Activated CD8-positive, alpha-beta memory T cell treated with anti-CD3 and anti-CD28 coated beads, Interleukin-2, amount 50 U/mL, for 24 hours (primary cell): ENCODE measurements around the gene MEOX2.

Experiments used
- DNase-seq: peaks from one replicate; pipeline ENCODE4 v3.0.0-alpha.2; 2020; ENCODE audit errors: extremely low read depth

Gene MEOX2

DNA sequence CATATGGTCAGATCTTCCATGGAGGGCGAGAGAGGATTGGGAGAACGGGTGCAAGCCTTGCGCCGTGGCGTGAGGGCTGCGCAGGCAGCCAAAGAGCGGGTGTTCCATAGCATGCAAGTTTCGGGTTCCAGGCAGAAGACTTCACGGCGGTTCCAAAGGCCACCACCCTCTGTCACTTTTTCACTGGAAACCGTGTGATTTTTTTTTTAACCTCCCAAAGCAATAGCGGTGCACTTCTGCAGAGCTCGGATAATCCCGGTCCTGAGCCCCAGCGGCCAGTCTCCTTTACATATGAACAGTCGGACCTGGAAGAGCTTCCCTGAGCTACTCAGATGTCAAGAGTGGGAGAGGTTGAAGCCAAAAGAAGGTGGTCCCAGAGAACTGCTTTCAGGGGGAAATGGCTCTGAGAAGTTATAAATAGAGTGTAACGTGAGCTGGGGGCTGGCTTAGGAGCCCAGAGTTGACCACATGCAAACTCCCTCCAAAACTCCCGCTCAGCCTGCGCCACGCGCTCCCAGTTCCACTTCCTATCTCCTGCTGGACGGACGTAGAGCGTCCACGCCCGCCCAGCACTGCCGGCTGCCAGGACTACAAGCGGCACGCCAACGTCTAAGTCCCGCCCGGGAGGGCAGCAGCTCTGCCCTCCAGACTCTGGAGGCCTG is at the start of gene MEOX2:
Gene MEOX2 (minus strand): TSS at position 389 of the 662 bp plus-strand sequence. CDS start 281 bp downstream, at position 108.
- no peak for DNase-seq

- no peak for DNase-seq
Measured at GRCh38 chr7:15729746-15730145, 43.3 kb upstream of the MEOX2 start.

- no peak for DNase-seq
Measured at GRCh38 chr7:15725051-15725450, 38.6 kb upstream of the MEOX2 start.

DNA sequence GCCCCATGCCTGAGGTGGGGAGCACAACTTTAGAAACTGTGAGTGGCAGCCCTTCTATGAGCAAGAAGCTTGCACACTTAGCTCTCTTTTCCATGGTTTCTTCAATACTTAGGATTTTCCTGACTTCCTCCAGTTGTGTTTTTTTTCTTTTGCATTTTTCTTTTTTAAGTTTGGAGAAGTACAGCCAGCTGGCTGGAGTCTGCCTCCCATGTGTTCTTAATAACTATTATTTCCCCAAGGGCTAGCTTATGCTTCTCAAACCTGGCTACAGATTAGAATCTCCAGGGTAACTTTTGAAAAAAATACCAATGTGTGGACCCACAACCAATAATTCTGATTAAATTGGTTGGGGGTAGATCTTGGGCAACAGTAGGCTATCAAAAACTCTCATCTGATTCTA is 37.4 kb upstream of the MEOX2 start:
- no peak for DNase-seq

- DNase-seq: no peak
Measured at GRCh38 chr7:15720849-15721471, 34.5 kb upstream of the MEOX2 start.

DNA sequence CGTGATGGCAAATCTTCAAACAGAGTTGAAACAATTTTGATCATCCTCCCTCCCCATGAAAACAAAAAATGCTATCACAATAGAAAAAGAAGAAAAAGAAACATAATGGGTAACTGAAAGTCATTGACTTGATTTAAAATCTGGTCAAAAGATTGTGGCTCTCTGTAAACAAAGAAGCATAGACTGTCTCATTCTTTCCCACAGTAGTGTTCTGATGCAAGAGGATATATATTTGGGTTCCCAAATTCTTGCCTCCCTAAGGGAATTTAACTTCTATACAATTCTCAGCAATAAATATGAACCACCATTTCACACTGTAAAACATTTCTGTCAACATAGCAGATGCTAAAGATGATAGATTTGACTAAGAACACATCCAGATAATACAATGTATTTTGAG is 32.8 kb upstream of the MEOX2 start:
- no peak for DNase-seq

GRCh38 chr7:15715435-15715834 is 29.0 kb upstream of the MEOX2 start:
- DNase-seq: no peak

GRCh38 chr7:15709978-15710377 is 23.5 kb upstream of the MEOX2 start:
- DNase-seq: no peak

GRCh38 chr7:15707570-15707969 is 21.1 kb upstream of the MEOX2 start:
- DNase-seq: no peak

DNA sequence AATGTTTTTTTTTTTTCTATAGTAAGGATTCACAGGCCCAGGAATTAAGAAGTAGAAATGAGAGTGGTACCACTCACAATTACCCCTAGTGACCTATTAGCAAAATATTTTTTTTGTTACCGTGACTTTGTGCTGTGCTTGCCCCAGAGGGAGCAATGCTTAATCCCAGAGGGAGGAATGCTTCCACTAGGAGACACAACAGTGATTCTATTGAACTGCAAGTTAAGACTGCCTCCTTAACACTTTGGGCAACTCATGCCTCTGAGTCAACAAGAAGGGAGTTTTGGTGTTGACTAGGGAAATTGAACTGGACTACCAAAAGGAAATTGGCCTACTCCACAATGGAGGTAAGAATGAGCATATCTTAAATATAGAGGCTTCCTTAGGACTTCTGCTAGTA is 17.2 kb upstream of the MEOX2 start:
- no peak for DNase-seq

DNA sequence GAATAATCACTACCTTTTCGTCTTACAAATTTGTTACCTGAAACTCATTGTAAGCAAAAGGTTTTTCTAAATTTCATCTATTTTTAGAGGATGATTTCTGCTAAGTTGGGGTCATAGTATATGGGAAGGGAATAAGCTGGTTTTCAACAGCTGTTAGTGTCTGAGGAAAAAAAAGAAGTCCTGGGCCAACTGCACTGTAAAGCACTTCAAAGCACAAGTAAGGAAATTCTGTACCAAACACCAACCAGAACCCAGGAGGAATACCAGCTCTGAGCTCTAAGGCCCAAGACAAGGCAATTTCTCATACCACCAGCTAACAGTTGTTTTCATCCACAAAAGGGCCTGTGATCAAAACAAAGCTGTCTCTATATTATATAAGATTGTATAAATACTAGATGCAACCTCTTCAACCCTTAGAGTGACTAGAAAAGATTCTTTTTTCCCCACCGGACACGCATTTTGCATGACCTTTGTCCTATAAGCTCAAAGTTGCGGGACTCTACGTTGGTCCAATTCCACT is 6.1 kb upstream of the MEOX2 start:
- no peak for DNase-seq

DNA sequence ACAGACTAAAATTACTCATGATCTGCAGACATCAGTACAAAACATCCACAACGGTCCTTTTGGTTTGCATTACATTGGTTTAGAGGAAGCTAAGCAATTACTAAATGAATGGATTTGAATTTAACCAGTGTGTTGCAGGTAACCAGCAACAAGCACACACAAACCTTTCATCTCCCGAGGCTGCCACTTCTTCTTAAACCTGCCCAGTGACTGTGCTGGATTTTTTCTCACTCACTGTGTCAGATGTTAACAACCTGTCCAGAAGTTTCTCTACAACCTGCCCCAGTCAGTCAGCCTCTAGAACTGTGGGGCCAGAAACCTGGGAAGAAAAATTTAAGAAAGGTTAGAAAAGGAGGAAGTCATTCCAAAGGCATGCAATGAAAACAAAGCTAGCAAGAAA is 2.4 kb upstream of the MEOX2 start:
- no peak for DNase-seq

GRCh38 chr7:15688279-15688626 is 1.8 kb upstream of the MEOX2 start:
- DNase-seq: no peak

DNA sequence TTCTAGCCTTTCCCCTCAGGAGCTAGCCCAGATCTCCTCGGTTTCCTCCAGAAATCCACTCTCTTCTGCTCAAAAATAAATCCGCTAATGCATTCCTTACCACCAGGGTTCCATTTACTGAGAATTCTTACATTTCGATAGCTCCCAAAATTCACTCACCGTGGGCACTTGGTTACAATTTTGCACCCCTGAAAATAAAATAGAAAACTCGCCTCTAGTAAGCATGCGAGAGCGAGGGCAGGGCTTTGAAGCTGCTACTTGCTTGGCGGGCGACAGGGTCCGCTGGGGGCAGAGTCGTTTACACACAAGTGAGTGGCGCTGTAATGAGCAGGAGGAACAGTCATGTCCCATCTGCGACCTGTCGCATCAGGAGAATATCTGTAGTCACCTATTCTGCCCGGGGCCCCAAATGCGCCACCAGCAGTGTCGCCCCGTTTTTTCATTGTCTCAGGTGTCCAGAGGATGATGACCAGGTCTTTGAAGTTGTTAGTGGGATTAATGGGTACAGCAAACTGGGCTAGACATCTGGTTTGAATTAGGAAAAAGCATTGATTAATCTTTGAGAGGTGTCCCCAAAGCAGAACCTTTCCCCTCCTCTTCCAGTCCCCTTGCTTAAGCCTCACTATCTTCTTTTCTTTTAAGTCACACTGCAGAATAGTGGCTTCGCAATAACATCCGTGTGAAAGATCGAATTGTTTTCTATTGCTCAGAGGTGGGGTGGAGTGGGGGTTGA is 1.2 kb upstream of the MEOX2 start:
- DNase-seq: no peak

GRCh38 chr7:15686957-15687545 is 568 bp upstream of the MEOX2 start:
- no peak for DNase-seq

DNA sequence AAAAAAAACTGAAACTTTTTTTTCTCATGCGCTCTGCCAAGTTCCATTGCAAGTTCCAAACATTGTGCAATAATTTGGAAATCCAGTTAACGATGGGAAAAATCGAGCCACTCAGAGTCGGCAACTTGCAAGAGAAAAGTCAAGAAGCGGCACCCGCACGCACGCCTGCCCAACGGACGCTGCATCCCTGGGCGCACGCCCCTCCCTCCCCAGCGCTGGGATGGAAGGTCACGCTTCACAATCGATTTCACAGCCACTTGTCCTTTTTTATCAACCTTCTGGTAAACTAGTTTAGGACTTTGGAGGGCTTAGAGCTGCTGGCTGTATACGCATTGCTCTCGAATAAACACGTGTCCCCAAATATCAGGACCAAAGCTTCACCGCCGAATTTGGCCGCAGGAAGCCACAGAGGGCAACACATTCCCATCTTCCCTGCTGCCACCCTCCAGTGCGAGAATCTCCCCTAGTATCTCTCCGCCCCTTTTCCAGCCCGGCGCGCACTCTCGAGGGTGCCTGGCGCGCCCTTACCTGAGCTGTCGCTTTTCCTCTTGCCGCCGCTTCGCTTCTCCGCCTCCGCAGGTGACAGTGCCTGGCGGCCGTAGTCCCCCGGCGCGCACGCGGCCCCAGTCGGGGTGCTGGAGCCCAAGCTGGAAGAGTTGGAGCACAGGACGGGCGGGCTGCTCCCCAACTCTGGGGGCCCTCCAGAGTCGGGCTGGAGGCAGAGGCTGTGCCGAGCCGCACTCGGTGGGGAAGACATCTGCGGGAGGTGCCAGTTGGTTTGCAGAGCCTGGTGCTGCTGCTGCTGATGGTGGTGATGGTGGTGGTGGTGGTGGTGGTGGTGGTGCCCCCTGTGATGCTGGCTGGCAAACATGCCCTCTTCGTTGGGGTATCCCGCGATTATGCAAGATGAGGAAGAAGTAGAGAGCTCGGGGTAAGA is 857 bp downstream of the MEOX2 start:
- DNase-seq: no peak

- DNase-seq: no peak
Measured at GRCh38 chr7:15684871-15685270, 1.6 kb downstream of the MEOX2 start.

DNA sequence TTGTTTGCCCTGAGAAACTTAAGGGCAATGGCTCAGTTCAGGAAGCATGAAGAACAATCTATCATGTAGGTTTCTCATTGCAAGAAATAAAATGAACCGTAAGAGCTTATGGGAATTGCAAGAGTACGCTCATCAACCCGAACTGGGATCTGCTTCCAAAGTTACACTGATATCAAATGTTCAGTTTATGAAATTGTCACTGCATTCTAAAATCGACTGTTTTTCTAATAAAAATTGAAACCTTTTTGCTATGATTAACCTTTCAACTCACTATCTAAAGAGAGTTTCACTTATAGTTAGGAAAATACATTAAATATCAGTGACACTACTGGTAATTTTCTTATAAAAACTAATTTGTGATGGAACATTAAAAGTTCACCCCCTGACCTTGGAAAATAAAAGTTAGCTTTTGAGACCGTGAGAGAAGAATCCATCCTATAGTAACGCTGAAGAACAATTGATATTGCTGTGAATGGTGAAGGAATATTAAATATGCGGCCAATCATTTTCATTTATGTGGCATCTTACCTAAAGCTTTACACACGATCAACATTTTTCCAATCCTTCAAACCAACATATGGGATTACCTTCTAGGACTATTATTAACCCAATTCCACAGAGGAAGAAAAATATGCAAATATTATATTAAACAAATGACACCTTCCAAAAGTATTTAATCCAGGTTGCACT is 2.2 kb downstream of the MEOX2 start:
- DNase-seq: no peak

DNA sequence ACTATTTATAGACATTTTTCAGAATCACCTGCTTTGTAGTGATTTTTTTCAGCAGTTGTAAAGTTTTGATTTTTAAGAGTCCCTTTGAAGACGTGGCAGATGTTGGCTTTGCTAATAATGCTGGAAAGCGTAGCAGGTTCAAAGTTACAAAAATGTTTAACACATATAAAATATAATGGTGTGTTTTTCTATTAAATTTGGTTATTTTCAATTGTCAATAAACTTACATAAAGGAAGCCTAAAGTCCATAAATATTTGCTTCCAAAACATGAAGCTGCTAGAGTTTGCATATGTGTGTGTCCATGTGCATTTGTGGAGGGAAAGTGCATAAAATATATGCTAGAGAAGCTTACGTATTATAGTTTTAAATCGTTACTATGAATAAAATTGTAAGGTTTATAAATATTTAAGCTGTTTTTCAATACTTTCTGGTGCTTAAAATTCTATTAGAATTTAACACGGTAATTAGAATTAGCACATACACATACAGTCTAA is 3.7 kb downstream of the MEOX2 start:
- DNase-seq: no peak

GRCh38 chr7:15682111-15682510 is 4.4 kb downstream of the MEOX2 start:
- DNase-seq: no peak

GRCh38 chr7:15681631-15682030 is 4.9 kb downstream of the MEOX2 start:
- DNase-seq: no peak
